Endometrial microvascular endothelial cells (primary cell): ENCODE results near the gene SMCO3. TPM values are rescaled to one million over a fixed set of nuclear protein-coding genes. Genes with fewer than 3 reads are reported as not detected.

Experiments
- in situ Hi-C: cut with HindIII; loops from 2 replicates; pipeline ENCODE4 v1.10.0; 2017; ENCODE audit warnings: low sequenced_read_pairs, low pct_unique_long_range_greater_than_20kb; ENCODE audit errors: inconsistent ontology term
- total RNA-seq: library from RNA; depleted of rRNA; stranded (reverse); fragments of >200 nt; gene quantifications from one replicate; pipeline ENCODE4 v1.2.3, GENCODE V29; 2015; ENCODE audit errors: inconsistent ontology term

Gene SMCO3
- not detected for total RNA-seq

GRCh38 chr12:14814014-14814413, at the start of gene SMCO3:
TSS of gene SMCO3 (minus strand) at chr12:14814182. CDS start at chr12:14806680, 7,502 bp downstream.
- in situ Hi-C loops: no loop called here

- in situ Hi-C loops: no loop called here
Measured at GRCh38 chr12:14860490-14860889, 46.5 kb upstream of the SMCO3 start.

DNA sequence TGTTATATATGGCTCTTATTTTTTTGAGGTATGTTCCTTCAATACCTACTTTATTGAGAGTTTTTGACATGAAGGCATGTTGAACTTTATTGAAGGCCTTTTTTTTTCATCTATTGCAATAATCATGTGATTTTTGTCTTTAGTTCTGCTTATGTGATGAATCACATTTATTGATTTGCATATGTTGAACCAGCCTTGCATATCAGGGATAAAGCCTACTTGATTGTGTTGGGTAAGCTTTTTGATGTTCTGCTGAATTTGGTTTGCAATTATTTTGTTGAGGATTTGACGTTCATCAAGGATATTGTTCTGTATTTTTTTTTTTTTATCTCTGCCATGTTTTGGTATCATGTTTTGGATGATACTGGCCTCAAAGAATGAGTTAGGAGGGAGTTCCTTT, 44.5 kb upstream of the SMCO3 start:
- in situ Hi-C loops: no loop called here

GRCh38 chr12:14854586-14855183, 40.7 kb upstream of the SMCO3 start:
- in situ Hi-C loops: no loop called here

GRCh38 chr12:14853961-14854360, 40.0 kb upstream of the SMCO3 start:
- in situ Hi-C loops: no loop called here

- in situ Hi-C loops: no loop called here
Measured at GRCh38 chr12:14852880-14853279, 38.9 kb upstream of the SMCO3 start.

- in situ Hi-C loops: no loop called here
Measured at GRCh38 chr12:14850929-14851663, 37.1 kb upstream of the SMCO3 start.

DNA sequence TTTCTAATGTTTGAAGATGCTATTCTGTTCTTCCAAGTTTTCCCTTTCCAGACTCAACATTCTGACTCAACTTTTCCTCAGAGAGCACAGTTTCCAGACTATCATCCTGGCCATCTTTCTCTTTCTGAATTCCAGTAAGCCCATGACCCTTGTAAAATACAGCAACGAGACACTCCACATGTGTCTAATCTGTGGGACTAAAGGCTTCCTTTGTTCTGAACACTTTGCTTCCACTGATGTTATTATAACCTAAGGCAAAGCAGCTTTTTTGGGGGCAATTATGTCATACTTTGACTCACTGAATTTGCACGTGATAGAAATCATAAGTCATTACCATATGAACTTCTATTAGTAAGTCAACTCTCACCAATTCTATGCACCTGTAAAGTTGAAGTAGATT, 35.7 kb upstream of the SMCO3 start:
- in situ Hi-C loops: no loop called here

- in situ Hi-C loops: no loop called here
Measured at GRCh38 chr12:14846876-14847580, 33.0 kb upstream of the SMCO3 start.

DNA sequence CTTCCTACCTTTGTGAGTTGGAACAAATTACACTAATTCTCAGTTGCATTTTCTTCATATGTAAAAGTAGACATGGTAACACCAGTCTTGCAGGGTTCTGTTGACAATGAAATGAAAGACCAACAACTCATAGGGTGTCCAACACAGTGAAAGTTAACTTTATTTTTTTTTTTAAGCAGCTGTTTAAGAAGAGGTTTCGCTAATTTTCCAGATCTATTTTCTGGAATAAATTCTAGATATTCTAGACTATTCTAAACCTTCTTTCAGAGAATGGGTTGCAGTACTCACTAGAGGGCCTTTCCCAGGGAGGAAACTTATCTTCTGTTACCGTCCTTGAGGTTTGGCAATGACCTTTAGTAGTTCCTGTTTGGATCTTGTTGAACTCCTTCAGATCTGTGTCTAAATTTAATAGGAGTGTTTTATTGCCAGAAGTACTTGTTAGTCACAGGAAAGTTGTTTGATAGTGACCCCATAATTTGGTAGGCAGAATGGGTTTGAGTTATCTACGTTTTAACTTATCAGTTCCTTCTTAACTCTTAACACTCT, 32.1 kb upstream of the SMCO3 start:
- in situ Hi-C loops: no loop called here

DNA sequence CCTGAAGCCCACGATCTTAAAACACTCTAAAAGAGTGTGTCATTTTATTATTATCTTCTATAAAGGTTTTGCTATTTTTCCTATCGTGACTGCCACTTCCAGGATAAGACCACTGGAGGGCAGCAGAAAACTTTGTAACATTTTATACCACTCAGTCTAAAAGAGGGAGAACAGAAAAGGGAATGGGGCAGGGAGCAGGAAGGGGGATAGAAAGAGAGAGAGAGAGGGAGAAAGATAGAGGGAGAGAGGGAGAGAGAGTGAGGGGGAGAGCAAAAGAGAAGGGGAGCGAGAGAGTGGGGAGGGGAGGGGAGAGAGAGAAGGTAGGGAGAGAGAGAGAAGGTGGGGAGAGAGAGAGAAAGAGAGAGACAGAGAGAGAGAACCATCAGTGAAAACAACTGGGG, 31.4 kb upstream of the SMCO3 start:
- in situ Hi-C loops: no loop called here

- in situ Hi-C loops: no loop called here
Measured at GRCh38 chr12:14844401-14844800, 30.4 kb upstream of the SMCO3 start.

GRCh38 chr12:14843425-14843887, 29.5 kb upstream of the SMCO3 start, which contains the start of gene ART4:
TSS of gene ART4 (minus strand) at chr12:14843526. CDS start at chr12:14843113, 413 bp downstream.
- in situ Hi-C loops: no loop called here

- in situ Hi-C loops: no loop called here
Measured at GRCh38 chr12:14842315-14842714, 28.3 kb upstream of the SMCO3 start.

DNA sequence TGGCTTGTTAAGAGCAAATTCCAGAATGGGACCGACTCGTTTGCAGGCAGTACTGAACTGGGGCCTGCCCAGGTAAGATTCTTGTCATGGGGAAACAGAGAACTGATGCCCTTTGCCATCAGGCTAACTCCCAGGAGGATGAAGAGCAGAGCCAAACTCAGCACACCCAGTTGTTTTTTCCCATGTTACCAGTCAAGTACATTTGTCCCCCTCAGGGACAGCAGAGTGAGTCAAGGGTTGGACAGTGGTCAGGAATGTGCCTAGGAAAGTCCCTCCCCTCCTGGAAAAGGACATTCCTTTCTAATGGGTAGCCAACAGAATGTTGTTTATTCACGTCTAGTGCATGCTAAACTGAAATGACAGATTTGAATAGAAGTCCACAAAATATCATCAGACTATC, 27.8 kb upstream of the SMCO3 start:
- in situ Hi-C loops: no loop called here

DNA sequence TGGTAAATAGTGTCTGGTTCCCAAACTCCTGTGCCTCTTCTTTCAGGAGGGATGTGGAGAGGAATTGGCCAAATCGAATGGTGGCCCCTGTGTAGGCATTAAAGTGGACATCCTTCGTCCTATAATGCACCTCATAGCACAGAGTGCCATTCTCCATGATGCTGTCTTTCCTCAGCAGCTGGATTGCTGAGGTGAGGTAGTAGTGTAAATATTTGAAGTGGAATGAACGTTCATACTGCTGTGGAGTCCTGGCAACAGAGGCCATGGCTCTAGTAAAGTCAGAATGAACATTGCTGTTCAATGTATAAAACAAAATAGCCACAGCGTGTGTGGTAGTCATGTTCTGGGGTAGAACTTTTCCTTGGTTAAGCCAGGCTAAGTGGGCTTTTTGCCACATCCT, 26.6 kb upstream of the SMCO3 start:
- in situ Hi-C loops: no loop called here

DNA sequence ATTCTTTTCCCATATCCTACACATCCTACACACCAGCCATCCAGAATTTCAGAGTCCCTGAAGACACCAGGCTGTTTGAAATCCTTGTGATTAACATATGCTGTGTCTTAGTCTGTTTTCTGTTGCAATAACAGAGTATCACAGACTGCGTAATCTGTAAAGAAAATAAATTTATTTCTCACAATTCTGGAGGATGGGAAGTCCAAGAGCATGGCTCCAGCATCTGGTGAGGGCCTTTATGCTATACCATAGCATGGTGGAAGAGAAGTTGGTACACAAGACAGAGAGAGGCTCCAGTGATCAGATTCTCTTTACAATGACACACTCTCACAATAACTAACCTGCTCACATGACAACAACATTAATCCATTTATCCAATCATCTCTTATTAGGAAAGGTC, 25.3 kb upstream of the SMCO3 start:
- in situ Hi-C loops: no loop called here

DNA sequence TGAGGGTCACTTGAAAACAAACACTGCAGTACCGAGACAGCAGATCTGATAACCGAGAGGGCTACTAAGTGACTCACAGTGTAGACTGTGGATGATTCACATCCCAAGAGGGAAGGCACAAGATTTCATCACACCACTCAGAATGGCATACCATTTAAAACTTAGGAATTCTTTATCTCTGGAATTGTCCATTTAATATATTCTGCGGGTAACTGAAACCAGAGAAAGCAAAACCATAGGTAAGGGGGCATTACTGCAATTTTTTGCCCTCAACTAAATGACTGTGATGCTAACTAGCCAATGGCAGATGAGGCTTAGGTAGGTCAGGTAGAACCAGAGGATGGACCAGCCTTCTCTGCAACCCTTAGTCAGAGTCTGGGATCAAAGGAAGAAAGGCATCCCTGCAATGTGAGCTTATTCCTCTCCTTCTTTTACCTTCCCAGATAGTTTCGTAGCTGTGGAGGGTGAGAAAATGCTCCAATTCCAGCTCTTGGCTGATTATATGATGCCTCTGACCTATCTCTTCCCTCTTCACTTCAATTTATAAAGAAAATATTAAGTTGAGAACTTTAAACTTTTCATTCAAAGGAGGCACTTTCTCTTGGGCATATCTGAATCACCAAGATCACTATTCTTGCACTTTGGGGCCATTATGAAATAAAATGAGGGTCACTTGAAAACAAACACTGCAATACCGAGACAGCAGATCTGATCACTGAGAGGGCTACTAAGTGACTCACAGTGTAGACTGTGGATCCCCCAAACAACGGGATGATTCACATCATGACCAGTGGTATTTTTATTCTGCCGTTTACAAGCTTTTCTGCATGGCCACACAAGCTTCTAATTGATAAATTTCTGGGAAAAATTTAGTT, 22.6 kb upstream of the SMCO3 start:
- in situ Hi-C loops: no loop called here

- in situ Hi-C loops: no loop called here
Measured at GRCh38 chr12:14834509-14834908, 20.5 kb upstream of the SMCO3 start.
